ENCODE results near the gene SWI5.

Gene SWI5

GRCh38 chr9:128314697-128315096 lies 38.6 kb downstream of the SWI5 start:
- DNase-seq (ENCODE audit: low read depth in 2 of 2, low spot score in 1 of 2) = no peak

GRCh38 chr9:128316421-128316820 lies 40.3 kb downstream of the SWI5 start:
- no peak for DNase-seq (ENCODE audit: low read depth in 2 of 2, low spot score in 1 of 2)

GRCh38 chr9:128317629-128318028 lies 41.6 kb downstream of the SWI5 start:
- DNase-seq (ENCODE audit: low read depth in 2 of 2, low spot score in 1 of 2) = no peak

GRCh38 chr9:128321343-128321742 lies 45.3 kb downstream of the SWI5 start:
- no peak for DNase-seq (ENCODE audit: low read depth in 2 of 2, low spot score in 1 of 2)

- DNase-seq (ENCODE audit: low read depth in 2 of 2, low spot score in 1 of 2) = no peak
Measured at GRCh38 chr9:128321879-128322403, 45.9 kb downstream of the SWI5 start.

- peak; percentile 84 to 85 for DNase-seq (ENCODE audit: low read depth in 2 of 2, low spot score in 1 of 2)
Measured at GRCh38 chr9:128322404-128323211, 46.5 kb downstream of the SWI5 start, which contains the start of the genes COQ4 and TRUB2. Gene COQ4, plus strand, starts transcription at chr9:128322839. Its CDS starts 20 bp downstream, at chr9:128322859. Gene TRUB2, minus strand, starts transcription at chr9:128322447. Its CDS starts 39 bp downstream, at chr9:128322408.

GRCh38 chr9:128323212-128323730 lies 47.2 kb downstream of the SWI5 start:
- DNase-seq (ENCODE audit: low read depth in 2 of 2, low spot score in 1 of 2) = no peak

- no peak for DNase-seq (ENCODE audit: low read depth in 2 of 2, low spot score in 1 of 2)
Measured at GRCh38 chr9:128323791-128324190, 47.7 kb downstream of the SWI5 start.

- DNase-seq (ENCODE audit: low read depth in 2 of 2, low spot score in 1 of 2) = no peak
Measured at GRCh38 chr9:128324401-128324800, 48.3 kb downstream of the SWI5 start.

- DNase-seq (ENCODE audit: low read depth in 2 of 2, low spot score in 1 of 2) = no peak
Measured at GRCh38 chr9:128325629-128326028, 49.6 kb downstream of the SWI5 start.

- no peak for DNase-seq (ENCODE audit: low read depth in 2 of 2, low spot score in 1 of 2)
Measured at GRCh38 chr9:128333451-128333869, 57.4 kb downstream of the SWI5 start.

GRCh38 chr9:128335161-128335560 lies 59.1 kb downstream of the SWI5 start:
- no peak for DNase-seq (ENCODE audit: low read depth in 2 of 2, low spot score in 1 of 2)

GRCh38 chr9:128335914-128336313 lies 59.8 kb downstream of the SWI5 start:
- DNase-seq (ENCODE audit: low read depth in 2 of 2, low spot score in 1 of 2) = no peak

GRCh38 chr9:128337936-128338335 lies 61.9 kb downstream of the SWI5 start:
- DNase-seq (ENCODE audit: low read depth in 2 of 2, low spot score in 1 of 2) = no peak

Measured in stimulated activated CD8-positive, alpha-beta memory T cell treated with anti-CD3 and anti-CD28 coated beads, Interleukin-4, amount 100 ng/mL, for 4 hours (primary cell).